ENCODE data around the gene IKZF2.

IKZF2 gene

GRCh38 chr2:213151437-213152064, at the start of gene IKZF2:
Gene IKZF2, minus strand, starts transcription at chr2:213151612. Its CDS starts 2,983 bp downstream, at chr2:213148629.
- peak; percentile 61 for DNase-seq (ENCODE audit: low read depth)

GRCh38 chr2:213199871-213200270, 48.5 kb upstream of the IKZF2 start:
- no peak for DNase-seq (ENCODE audit: low read depth)

DNA sequence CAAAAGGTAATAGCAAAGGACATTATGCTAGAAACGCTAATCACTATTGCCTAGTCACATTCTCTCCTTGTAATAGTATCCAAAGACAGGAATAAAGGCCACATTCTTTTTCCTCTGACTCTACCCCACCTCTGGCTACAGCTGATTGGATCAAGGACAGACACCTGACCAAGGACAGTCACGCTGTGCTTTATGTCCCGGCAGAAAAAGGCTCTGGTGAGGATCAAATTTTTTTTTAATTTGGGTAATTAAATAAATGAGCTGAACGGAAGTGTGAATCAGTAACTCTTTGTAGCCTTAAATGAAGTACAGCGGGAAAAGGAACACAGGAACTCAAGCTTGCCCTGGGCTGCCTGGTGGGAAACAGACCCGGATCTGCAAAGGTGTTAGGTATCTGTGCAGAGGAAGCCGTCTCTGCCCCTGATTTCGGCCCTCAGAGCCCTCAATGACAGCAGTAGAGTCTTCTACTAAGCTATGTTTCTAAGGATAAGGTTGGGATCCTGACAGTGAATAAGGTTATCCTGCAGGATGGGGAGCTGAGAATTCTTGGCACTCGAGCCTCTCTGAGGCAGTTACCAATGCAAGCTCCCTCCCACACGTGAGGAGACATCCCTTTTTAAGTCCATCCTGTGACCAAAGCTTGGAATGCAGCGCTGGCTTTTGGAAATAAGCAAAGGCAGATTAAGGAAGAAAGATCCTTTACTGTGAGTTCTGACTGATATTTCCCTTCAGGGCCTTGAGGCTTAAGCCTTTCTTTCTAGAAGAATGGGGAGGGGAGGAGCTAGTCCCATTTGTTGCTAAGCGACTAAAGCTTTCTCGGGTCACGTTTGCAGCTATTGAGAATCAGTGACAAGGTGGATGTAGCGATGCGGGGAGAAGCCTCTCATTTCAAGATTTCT, 37.8 kb upstream of the IKZF2 start:
- no peak for DNase-seq (ENCODE audit: low read depth)

- no peak for DNase-seq (ENCODE audit: low read depth)
Observed at GRCh38 chr2:213188533-213188867, 37.1 kb upstream of the IKZF2 start.

DNA sequence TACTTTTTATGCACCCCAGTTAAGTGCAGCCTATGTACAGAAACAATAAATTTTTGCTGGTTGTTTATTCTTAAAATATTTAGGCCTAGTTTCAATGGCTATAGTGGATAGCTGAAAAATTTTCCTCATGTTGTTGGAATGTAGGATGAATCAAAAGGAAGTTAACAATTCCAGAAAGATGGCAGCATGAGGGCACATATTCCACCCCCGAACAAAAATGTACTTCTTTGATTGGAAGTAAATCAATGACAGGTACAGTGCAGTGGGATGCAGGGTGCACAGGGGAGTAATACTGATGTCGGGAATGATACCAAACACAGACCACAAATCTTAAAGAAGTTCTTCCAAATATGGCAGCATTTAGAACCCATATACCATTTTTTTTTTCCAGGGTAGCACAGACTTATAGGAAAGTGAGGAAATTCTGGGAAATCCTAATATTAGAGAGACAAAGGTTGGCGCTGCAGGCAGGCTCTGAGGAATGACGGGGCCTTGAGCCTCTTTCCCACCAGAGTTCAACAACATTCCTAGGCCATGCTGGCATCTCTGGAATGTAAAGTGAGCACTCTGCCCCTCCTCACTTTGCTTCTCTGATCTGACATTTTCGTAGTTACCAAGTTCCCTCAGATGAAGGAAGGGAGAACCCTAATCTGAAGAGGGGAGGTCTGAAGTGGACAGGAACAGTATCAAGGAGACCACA, 36.6 kb upstream of the IKZF2 start:
- DNase-seq (ENCODE audit: low read depth) = no peak

- DNase-seq (ENCODE audit: low read depth) = no peak
Observed at GRCh38 chr2:213187386-213187785, 36.0 kb upstream of the IKZF2 start.

DNA sequence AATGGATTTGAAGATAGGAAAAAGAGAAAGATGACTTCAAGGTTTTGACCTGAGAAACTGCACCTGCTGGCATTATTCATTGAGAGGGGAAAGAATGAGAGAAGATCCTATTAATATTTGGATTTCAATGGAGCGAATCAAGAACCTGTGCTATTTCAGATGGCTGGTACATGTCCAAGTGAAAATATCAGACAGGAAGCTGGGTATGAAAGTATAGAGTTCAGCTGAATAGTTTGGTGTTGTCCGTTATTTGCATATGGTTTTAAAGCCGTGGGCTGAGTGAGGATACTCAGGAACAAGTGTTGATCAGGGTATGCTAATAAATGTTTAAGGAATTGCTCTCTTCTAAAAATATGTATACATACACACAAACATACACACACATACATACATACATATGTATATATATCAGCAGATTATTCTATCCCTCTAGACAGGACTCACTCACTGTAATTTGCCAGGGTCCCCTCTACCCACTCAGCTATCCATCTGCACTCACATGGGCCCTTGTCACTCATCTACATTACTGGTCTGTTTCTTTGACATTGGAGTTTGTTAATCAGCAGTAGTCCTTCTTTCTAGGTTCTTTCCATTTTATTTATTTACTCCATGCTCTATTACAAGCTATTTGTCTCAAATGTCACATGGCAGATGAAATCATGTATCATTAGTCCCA, 33.9 kb upstream of the IKZF2 start:
- DNase-seq (ENCODE audit: low read depth) = no peak

GRCh38 chr2:213181712-213182111, 30.3 kb upstream of the IKZF2 start:
- DNase-seq (ENCODE audit: low read depth) = no peak

DNA sequence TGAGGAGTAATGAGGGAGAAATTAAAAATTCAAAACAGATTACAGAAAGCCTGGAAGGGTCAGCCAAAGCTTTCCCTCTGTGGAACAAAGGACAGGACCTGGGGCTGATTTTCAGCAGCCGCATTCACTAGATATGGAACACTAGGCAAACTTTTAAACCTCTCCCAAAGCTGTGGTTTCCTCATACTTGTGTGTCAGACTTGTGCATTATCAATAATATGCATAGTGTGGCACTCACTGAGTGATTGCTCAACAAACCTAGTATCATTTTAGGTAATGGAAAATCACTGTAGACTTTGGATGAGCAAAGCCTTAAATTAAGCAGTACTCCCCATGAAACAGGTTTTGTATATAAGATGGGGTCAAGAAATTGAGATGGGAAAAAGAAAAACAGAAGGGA, 26.3 kb upstream of the IKZF2 start:
- DNase-seq (ENCODE audit: low read depth) = no peak

DNA sequence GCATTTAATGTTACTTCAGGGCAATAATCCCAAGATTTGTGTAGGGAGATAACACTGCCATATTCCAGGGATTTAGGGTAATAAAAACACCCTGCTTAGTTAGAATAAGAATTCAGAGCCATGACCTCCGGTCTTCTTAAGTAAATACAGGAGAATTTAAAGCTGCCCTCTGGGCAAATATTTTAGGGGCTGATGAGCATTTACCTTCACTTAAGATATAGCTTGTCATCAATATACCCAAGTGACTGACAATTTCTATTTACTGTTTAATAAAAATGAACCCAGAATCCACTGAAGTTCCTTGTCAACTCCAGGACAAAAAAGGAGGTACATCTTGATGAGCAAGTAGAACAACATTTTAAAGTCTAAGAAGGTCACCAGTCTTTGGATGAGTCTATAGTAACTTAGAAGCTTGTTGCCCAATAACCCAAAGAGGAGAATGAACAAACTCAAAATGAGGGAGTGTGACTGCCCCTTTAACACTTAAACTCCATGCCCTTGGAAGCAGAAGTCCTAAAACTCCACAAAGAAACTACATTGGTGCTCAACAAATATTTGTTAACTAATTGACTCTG, 24.3 kb upstream of the IKZF2 start:
- no peak for DNase-seq (ENCODE audit: low read depth)

- DNase-seq (ENCODE audit: low read depth) = no peak
Observed at GRCh38 chr2:213172641-213173040, 21.2 kb upstream of the IKZF2 start.

DNA sequence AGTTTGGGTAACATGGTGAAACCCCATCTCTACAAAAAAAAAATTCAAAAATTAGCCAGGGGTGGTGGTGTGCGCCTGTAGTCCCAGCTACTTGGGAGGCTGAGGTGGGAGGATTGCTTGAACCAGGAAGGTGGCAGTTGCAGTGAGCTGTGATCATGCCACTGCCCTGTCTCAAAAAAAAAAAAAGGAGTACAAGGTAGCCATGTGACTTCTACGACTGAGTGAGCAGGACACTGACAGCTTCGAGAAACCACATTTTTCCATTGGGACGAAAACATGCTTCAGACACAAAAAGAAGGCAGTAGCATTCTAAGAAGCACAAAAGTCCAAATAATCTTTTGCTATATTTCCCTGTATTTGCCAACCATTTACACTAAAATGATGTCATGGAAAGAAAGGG, 19.7 kb upstream of the IKZF2 start:
- DNase-seq (ENCODE audit: low read depth) = no peak

DNA sequence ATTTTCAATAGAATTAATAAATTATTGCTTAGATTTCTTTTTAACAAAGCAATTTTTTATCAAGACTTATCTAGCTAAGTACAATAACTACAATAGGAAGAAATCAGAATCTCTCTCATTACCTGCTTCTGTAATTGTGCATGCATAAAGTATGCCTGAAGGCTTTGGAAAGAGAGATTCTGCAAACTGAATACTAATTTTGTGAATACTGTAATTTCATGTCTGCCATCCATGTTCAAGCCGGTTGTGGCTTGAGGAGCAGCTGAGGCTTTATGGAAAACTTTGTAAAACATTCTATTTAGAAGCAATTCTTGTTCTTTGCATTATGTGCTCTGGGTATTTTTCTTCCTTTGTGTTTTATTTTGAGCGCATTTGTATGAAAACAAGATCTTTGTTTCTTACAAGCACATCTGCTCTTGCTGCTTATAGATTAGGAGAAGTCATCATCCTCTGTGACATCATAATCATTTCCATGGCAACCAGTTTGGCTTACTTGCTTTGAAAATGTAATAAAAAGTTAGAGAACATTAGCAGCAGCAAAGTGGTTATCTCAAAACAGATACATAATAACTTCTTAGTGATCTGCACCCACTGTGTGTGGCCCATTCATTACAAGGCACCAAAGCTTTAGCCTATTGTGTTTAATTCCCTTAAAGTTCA, 16.0 kb upstream of the IKZF2 start:
- DNase-seq (ENCODE audit: low read depth) = no peak

GRCh38 chr2:213166109-213166508, 14.7 kb upstream of the IKZF2 start:
- no peak for DNase-seq (ENCODE audit: low read depth)

DNA sequence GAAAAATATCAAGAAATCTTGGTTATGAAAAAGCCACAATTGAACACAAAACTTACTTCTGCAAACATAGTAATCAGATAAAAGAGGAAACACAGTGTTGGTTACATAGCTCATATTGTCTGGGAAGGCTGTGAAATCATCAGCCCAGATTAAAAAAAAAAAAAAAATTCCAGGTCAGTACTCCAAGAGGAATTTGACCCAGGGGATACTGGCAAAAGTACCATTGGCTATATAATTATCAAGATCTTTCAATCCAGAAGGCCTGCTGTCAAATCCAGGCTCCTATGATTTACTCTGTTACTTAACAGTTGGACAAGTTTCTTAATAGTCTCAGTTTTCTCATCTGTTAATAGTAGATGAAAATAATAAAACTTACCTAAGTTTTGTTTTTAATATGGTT, 12.9 kb upstream of the IKZF2 start:
- no peak for DNase-seq (ENCODE audit: low read depth)

DNA sequence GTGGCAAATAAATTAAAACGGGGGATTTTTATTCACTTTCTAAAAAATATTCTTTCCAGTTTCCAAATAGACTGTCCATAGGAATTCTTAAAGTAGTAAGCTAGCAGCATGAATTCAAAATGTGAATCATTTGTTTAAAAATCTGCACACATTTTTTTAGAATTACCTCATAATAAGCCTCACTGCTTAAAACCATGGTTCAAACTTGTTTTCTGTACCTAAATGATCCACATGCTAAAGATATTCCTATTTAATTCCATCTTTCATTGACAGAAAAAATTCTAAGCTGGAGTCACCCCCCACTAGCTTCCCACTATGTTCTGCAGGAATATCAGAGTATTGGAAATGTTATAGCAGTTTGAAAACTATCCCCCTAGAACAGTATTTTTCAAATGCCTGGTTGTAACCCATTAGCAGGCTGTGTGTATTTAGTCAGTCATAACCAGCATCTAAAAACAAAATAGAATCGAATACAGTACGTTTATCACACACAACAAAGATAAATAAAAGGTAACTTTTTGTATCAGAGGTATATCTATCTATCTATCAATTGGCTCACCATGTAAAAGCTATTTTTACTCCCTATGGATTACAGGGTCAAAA, 11.2 kb upstream of the IKZF2 start:
- DNase-seq (ENCODE audit: low read depth) = no peak

GRCh38 chr2:213161759-213162515, 10.5 kb upstream of the IKZF2 start:
- no peak for DNase-seq (ENCODE audit: low read depth)

DNA sequence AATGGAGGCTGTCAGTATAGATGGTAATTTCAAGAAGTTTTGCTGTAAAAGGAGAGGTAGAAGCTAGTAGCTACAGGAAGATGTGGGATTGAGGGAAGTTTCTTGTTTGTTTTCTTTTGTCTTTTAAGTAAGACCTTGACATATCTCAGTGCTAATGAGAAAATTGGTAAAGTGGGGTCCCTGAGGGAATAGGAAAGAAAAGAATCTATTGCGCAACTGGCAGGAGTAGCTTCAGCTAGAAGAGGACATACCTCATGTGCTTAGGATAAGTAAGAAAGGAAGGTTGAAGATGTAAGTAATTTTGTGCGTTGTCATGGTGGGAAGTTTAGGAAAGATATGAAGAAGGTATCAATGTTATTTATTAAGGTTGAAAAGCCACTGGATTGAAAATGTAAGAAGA, 8.4 kb upstream of the IKZF2 start:
- no peak for DNase-seq (ENCODE audit: low read depth)

GRCh38 chr2:213157242-213157641, 5.8 kb upstream of the IKZF2 start:
- DNase-seq (ENCODE audit: low read depth) = no peak

- DNase-seq (ENCODE audit: low read depth) = no peak
Observed at GRCh38 chr2:213156717-213157116, 5.3 kb upstream of the IKZF2 start.
